ENCODE measurements around the gene MAPK11. TPM values are rescaled to one million over a fixed set of nuclear protein-coding genes. Genes with fewer than 3 reads are reported as not detected.

The MAPK11 gene
- total and polyA plus RNA-seq, 9 of the 15 experiments (the other 6 are each of a cell fraction or from before 2014, with no cell fraction given) = 0.06 to 14.6 (median 5.3) TPM

- 77% methylated on average over 18 of the region's 25 CpGs for WGBS (ENCODE audit: insufficient coverage, low coverage, missing lambda C conversion rate)
- TF ChIP-seq CBX2 (IDR thresholded peaks at IDR 0.05; ENCODE audit: insufficient read depth, low read length, poor library complexity, severe bottlenecking) = no peak
- TF ChIP-seq POLR2AphosphoS5 (IDR thresholded peaks at IDR 0.05; ENCODE audit: control insufficient read depth, insufficient read depth, low read depth, low read length) = no peak
- no peak for TF ChIP-seq SAP30 (IDR thresholded peaks at IDR 0.05; ENCODE audit: borderline replicate concordance, insufficient read depth, low read depth, low read length, poor library complexity, severe bottlenecking)
- TF ChIP-seq RBM22 (IDR thresholded peaks at IDR 0.05; ENCODE audit: low read depth, low read length, poor library complexity, severe bottlenecking) = peak; percentile 47
- TF ChIP-seq CGGBP1 (CRISPR knock-in tag; IDR thresholded peaks at IDR 0.05) = no peak
- peak; percentile 44 to 99 (median 76); a peak in 4 of 6 replicates for TF ChIP-seq CTCF (IDR thresholded peaks at IDR 0.05 in 2 of 3, conservative IDR thresholded peaks at IDR 0.05 in 1 of 3; ENCODE audit: insufficient read depth in 2 of 3, low read depth in 1 of 3, low read length in 3 of 3)
- TF ChIP-seq POLR2G (IDR thresholded peaks at IDR 0.05; ENCODE audit: low read depth, low read length) = 0 out of 2 replicates have a peak, but pooled peaks have one; percentile 16
- TF ChIP-seq SMAD1 (IDR thresholded peaks at IDR 0.05; ENCODE audit: low read depth, low read length, partially characterized antibody) = no peak
- no peak for TF ChIP-seq ZNF212 (CRISPR knock-in tag; IDR thresholded peaks at IDR 0.05)
- no peak for TF ChIP-seq RUNX1 (IDR thresholded peaks at IDR 0.05; ENCODE audit: low read depth)
- no peak for TF ChIP-seq ZBTB26 (CRISPR knock-in tag; IDR thresholded peaks at IDR 0.05)
- no peak for TF ChIP-seq CREB5 (CRISPR knock-in tag; IDR thresholded peaks at IDR 0.05)
- TF ChIP-seq SMAD3 (CRISPR knock-in tag; conservative IDR thresholded peaks at IDR 0.05) = no peak
- TF ChIP-seq ZNF436 (CRISPR knock-in tag; IDR thresholded peaks at IDR 0.05) = no peak
- no peak for TF ChIP-seq MEIS2 (IDR thresholded peaks at IDR 0.05; ENCODE audit: partially characterized antibody)
- TF ChIP-seq MCM3 (IDR thresholded peaks at IDR 0.05) = no peak
- no peak for TF ChIP-seq KLF10 (CRISPR knock-in tag; IDR thresholded peaks at IDR 0.05)
- peak; percentile 74 for TF ChIP-seq PRPF4 (IDR thresholded peaks at IDR 0.05; ENCODE audit: insufficient read depth, low read depth, low read length, poor library complexity, severe bottlenecking)
- no peak for TF ChIP-seq ARHGAP35 (IDR thresholded peaks at IDR 0.05; ENCODE audit: partially characterized antibody)
Observed at GRCh38 chr22:50276143-50276542, 6.0 kb upstream of the MAPK11 start.

More at GRCh38 chr22:50276143-50276542, 6.0 kb upstream of the MAPK11 start:
- Histone ChIP-seq H3K36me3 (ENCODE audit: control insufficient read depth, insufficient read depth, low read length) (peaks cover 37% of the 10 kb centered on the region; the same call in 1 of the 3 replicates), H3K27me3 (ENCODE audit: control insufficient read depth in 2 of 2, insufficient read depth in 2 of 2, low read length in 2 of 2) (no peaks in the 10 kb centered on the region), H3K4me3 (no peak overlapping the region), H3K4me1 (replicated peaks in 1 of 2; ENCODE audit: control insufficient read depth in 2 of 2, insufficient read depth in 2 of 2, low read length in 2 of 2) (peaks cover 0 to 41% of the 10 kb centered on the region in 2 experiments; a peak in 3 of 5 replicates), H2AFZ (ENCODE audit: low read depth, low read length) (no peak overlapping the region), H4K20me1 (replicated peaks; ENCODE audit: control insufficient read depth, insufficient read depth, low read length) (no peaks in the 10 kb centered on the region), H3K9ac (ENCODE audit: insufficient read depth in 1 of 2, low read depth in 2 of 2, low read length in 2 of 2) (no peak overlapping the region), H3K27ac (ENCODE audit: extremely low read depth, low read depth, low read length) (no peak overlapping the region), H3K9me1 (ENCODE audit: control insufficient read depth, insufficient read depth, low read length) (no peaks in the 10 kb centered on the region), H3K9me3 (replicated peaks; ENCODE audit: control insufficient read depth, insufficient read depth, low read depth, low read length) (no peaks in the 10 kb centered on the region), H3K4me2 (ENCODE audit: insufficient read depth, low read length) (no peak overlapping the region), H3K79me2 (ENCODE audit: control insufficient read depth, insufficient read depth, low read length) (no peaks in the 10 kb centered on the region)
- peak; percentile 32 for ATAC-seq
- BruUV-seq (replicated peaks) = no TSS peak
- ChIA-PET POLR2A (no interaction called here), CTCF (ENCODE audit: low intra/inter-chr PET ratio) (interaction anchor here (0.6 to 2.4 kb wide), 4 partner anchors 51 to 67 kb away, joined by 3 to 8 read pairs (median 4); partner anchors contain the start of genes DENND6B and PPP6R2)
- intact Hi-C loops (cut with micrococcal nuclease) (no loop called here), in situ Hi-C loops (cut with MboI) (no loop called here)
- FAIRE-seq = no peak
- DNase-seq (ENCODE audit: extremely low read depth in 1 of 4, low spot score in 3 of 4) = peak in 2 of 4 experiments; percentile 21 to 41

All from K562 (cell line).